HG03103 (cell line): ENCODE results near the gene RAPGEF4.

Experiments used
- ATAC-seq: cut with Tn5 transposase; IDR thresholded peaks from one replicate; pipeline ENCODE4 v1.9.1; 2021; ENCODE audit warnings: low read depth; ENCODE audit not compliant: unreplicated experiment

RAPGEF4 gene

GRCh38 chr2:172991031-172991430, 255.4 kb downstream of the RAPGEF4 start:
- no peak for ATAC-seq

GRCh38 chr2:172993139-172993538, 257.5 kb downstream of the RAPGEF4 start:
- ATAC-seq: no peak

- ATAC-seq: no peak
These were observed 258.5 kb downstream of the RAPGEF4 start for GRCh38 chr2:172993931-172994717.

GRCh38 chr2:172994864-172995263, 259.2 kb downstream of the RAPGEF4 start:
- ATAC-seq: no peak

- no peak for ATAC-seq
These were observed 259.9 kb downstream of the RAPGEF4 start for GRCh38 chr2:172995323-172996244.

GRCh38 chr2:172996387-172996961, 260.8 kb downstream of the RAPGEF4 start:
- ATAC-seq: no peak

- ATAC-seq: no peak
These were observed 261.4 kb downstream of the RAPGEF4 start for GRCh38 chr2:172997031-172997430.

- ATAC-seq: no peak
These were observed 263.1 kb downstream of the RAPGEF4 start for GRCh38 chr2:172998547-172999272.

GRCh38 chr2:172999641-173000386, 264.2 kb downstream of the RAPGEF4 start:
- no peak for ATAC-seq

- no peak for ATAC-seq
These were observed 266.3 kb downstream of the RAPGEF4 start for GRCh38 chr2:173001664-173002604.

GRCh38 chr2:173002751-173003541, 267.3 kb downstream of the RAPGEF4 start:
- ATAC-seq: no peak

- ATAC-seq: no peak
These were observed 273.1 kb downstream of the RAPGEF4 start for GRCh38 chr2:173008786-173009185.

- no peak for ATAC-seq
These were observed 274.6 kb downstream of the RAPGEF4 start for GRCh38 chr2:173010233-173010632.

GRCh38 chr2:173016451-173016850, 280.8 kb downstream of the RAPGEF4 start:
- no peak for ATAC-seq

- ATAC-seq: no peak
These were observed 282.2 kb downstream of the RAPGEF4 start for GRCh38 chr2:173017646-173018420.

GRCh38 chr2:173019755-173020154, 284.1 kb downstream of the RAPGEF4 start:
- ATAC-seq: no peak

- no peak for ATAC-seq
These were observed 286.3 kb downstream of the RAPGEF4 start for GRCh38 chr2:173021939-173022371.
